IMR-90 (cell line): Measurements from ENCODE around the gene DCLRE1C. TPM values are rescaled to one million over a fixed set of nuclear protein-coding genes. Genes with fewer than 3 reads are reported as not detected.

ENCODE experiments used
- ATAC-seq: fragments of 200-7000 bp; cut with Tn5 transposase; 2 replicates; pipeline ENCODE4 v1.9.1; 2020; ENCODE audit warnings: low read depth, mild to moderate bottlenecking, moderate library complexity
- BruUV-seq: library from RNA; stranded (reverse); fragments of 400-500 nt; replicated peaks from 2 replicates; lab custom pipeline; 2021; lab: Mats Ljungman, UMichigan
- CTCF ChIA-PET: fragments of 300-600 bp; formaldehyde crosslinking; extraction: SDS; loops from one replicate; lab custom pipeline; 2021; ENCODE audit warnings: antibody characterized with exemption; lab: Yijun Ruan, JAX
- POLR2A ChIA-PET: fragments of 300-600 bp; sonication (Branson Sonifier 250); formaldehyde crosslinking; loops from one replicate; lab custom pipeline; 2022; ENCODE audit warnings: antibody characterized with exemption; ENCODE audit not compliant: unreplicated experiment; lab: Charles Lee
- DNase-seq: peaks from one replicate; pipeline ENCODE4 v3.0.0; 2013
- H2AFZ ChIP-seq: replicated peaks from 2 replicates; pipeline ENCODE3; 2013; ENCODE audit warnings: low read length, mild to moderate bottlenecking; ENCODE audit not compliant: poor library complexity
- H2AK5ac ChIP-seq: 2 replicates; pipeline ENCODE4 v1.6.1; 2013; ENCODE audit warnings: low read depth, low read length, inconsistent platforms
- H2AK9ac ChIP-seq: replicated peaks from 2 replicates; pipeline ENCODE3; 2013; ENCODE audit warnings: mild to moderate bottlenecking, low read depth, low read length, moderate library complexity; ENCODE audit not compliant: poor library complexity
- H2BK120ac ChIP-seq: 2 replicates; pipeline ENCODE4 v1.6.1; 2013; ENCODE audit warnings: low read depth, low read length, inconsistent platforms
- H2BK15ac ChIP-seq: 3 replicates; pipeline ENCODE4 v1.6.1; 2013; ENCODE audit warnings: low read depth, low read length, inconsistent platforms
- H2BK20ac ChIP-seq: 2 replicates; pipeline ENCODE4 v1.6.1; 2013; ENCODE audit warnings: low read depth, mild to moderate bottlenecking, inconsistent platforms, low read length, moderate library complexity
- H2BK5ac ChIP-seq: 2 replicates; pipeline ENCODE4 v1.6.1; 2013; ENCODE audit warnings: mild to moderate bottlenecking, low read depth, low read length, inconsistent platforms; ENCODE audit not compliant: poor library complexity, severe bottlenecking
- H3K14ac ChIP-seq: replicated peaks from 2 replicates; pipeline ENCODE4 v1.6.1; 2013; ENCODE audit warnings: low read depth, low read length, inconsistent platforms
- H3K18ac ChIP-seq: 2 replicates; pipeline ENCODE4 v1.6.1; 2013; ENCODE audit warnings: low read depth, low read length, control low read depth
- H3K23ac ChIP-seq: 2 replicates; pipeline ENCODE4 v1.6.1; 2013; ENCODE audit warnings: low read depth, low read length, inconsistent platforms
- H3K27ac ChIP-seq: 2 replicates; pipeline ENCODE4 v1.5.1; 2013; ENCODE audit warnings: mild to moderate bottlenecking, control low read depth, low read length; ENCODE audit not compliant: insufficient read depth
- H3K27me3 ChIP-seq: 2 replicates; pipeline ENCODE4 v1.6.1; 2013; ENCODE audit warnings: low read length; ENCODE audit not compliant: control insufficient read depth, insufficient read depth
- H3K36me3 ChIP-seq: 2 replicates; pipeline ENCODE4 v1.6.1; 2013; ENCODE audit warnings: low read length, mixed read lengths; ENCODE audit not compliant: control insufficient read depth, insufficient read depth
- H3K4ac ChIP-seq: 2 replicates; pipeline ENCODE4 v1.6.1; 2013; ENCODE audit warnings: low read depth, low read length, inconsistent platforms
- H3K4me1 ChIP-seq: 2 replicates; pipeline ENCODE4 v1.6.1; 2013; ENCODE audit warnings: low read length, mixed read lengths; ENCODE audit not compliant: control insufficient read depth, insufficient read depth
- H3K4me2 ChIP-seq: 2 replicates; pipeline ENCODE4 v1.6.1; 2013; ENCODE audit warnings: low read depth, mild to moderate bottlenecking, control low read depth, low read length, moderate library complexity
- H3K4me3 ChIP-seq: 2 replicates; pipeline ENCODE4 v1.5.1; 2013; ENCODE audit warnings: low read depth, mild to moderate bottlenecking, control low read depth, low read length, moderate library complexity; ENCODE audit not compliant: insufficient read depth
- H3K56ac ChIP-seq: 2 replicates; pipeline ENCODE4 v1.6.1; 2013; ENCODE audit warnings: low read length, inconsistent platforms; ENCODE audit not compliant: insufficient read depth; ENCODE audit errors: extremely low read depth
- H3K79me1 ChIP-seq, 2 experiments: 2 replicates each; pipeline ENCODE4 v1.6.1; 2013; ENCODE audit warnings: low read length in 2 of 2, inconsistent platforms in 1 of 2, low read depth in 1 of 2
- H3K9ac ChIP-seq: 2 replicates; pipeline ENCODE4 v1.6.1; 2013; ENCODE audit warnings: low read depth, low read length, control low read depth
- H3K9me1 ChIP-seq: 2 replicates; pipeline ENCODE4 v1.6.1; 2013; ENCODE audit warnings: low read length, inconsistent platforms; ENCODE audit not compliant: insufficient read depth
- H3K9me3 ChIP-seq: 2 replicates; pipeline ENCODE4 v1.6.1; 2013; ENCODE audit warnings: low read length; ENCODE audit not compliant: control insufficient read depth, insufficient read depth
- H4K20me1 ChIP-seq: 2 replicates; pipeline ENCODE4 v1.6.1; 2013; ENCODE audit warnings: low read length, inconsistent platforms; ENCODE audit not compliant: insufficient read depth
- H4K5ac ChIP-seq: 2 replicates; pipeline ENCODE4 v1.6.1; 2013; ENCODE audit warnings: mild to moderate bottlenecking, low read depth, low read length, control low read depth
- H4K8ac ChIP-seq, 2 experiments: 2 replicates each; pipeline ENCODE4 v1.6.1; 2013; ENCODE audit warnings: low read depth in 2 of 2, low read length in 2 of 2, control low read depth in 1 of 2, inconsistent platforms in 1 of 2
- H4K91ac ChIP-seq: 2 replicates; pipeline ENCODE4 v1.6.1; 2013; ENCODE audit warnings: low read depth, low read length, inconsistent platforms; ENCODE audit not compliant: insufficient read depth
- BHLHE40 ChIP-seq: fragments of 150-350 bp; IDR thresholded peaks from 2 replicates; pipeline ENCODE4 v1.6.1; 2016; ENCODE audit warnings: mild to moderate bottlenecking, low read depth, low read length
- CEBPB ChIP-seq: IDR thresholded peaks from 2 replicates; pipeline ENCODE4 v1.6.1; 2012; ENCODE audit warnings: low read depth, low read length, improper control_type of control experiment
- CHD1 ChIP-seq: IDR thresholded peaks from 2 replicates; pipeline ENCODE4 v1.6.1; 2012; ENCODE audit warnings: low read depth, low read length, improper control_type of control experiment
- CTCF ChIP-seq: conservative IDR thresholded peaks from 2 replicates; pipeline ENCODE4 v1.5.1; 2012; ENCODE audit warnings: mild to moderate bottlenecking, low read depth, low read length, improper control_type of control experiment
- ELK1 ChIP-seq: fragments of 150-350 bp; IDR thresholded peaks from 2 replicates; pipeline ENCODE4 v1.6.1; 2016; ENCODE audit warnings: low read depth, mild to moderate bottlenecking, low read length, moderate library complexity, borderline replicate concordance
- FOS ChIP-seq: fragments of 150-350 bp; IDR thresholded peaks from 2 replicates; pipeline ENCODE4 v1.6.1; 2016; ENCODE audit warnings: low read depth, low read length
- MXI1 ChIP-seq: IDR thresholded peaks from 2 replicates; pipeline ENCODE4 v1.6.1; 2012; ENCODE audit warnings: low read depth, mild to moderate bottlenecking, low read length, moderate library complexity, borderline replicate concordance
- NFE2L2 ChIP-seq: fragments of 150-350 bp; IDR thresholded peaks from 2 replicates; pipeline ENCODE4 v1.6.1; 2016; ENCODE audit warnings: low read depth, mild to moderate bottlenecking, low read length
- RAD21 ChIP-seq: IDR thresholded peaks from 2 replicates; pipeline ENCODE4 v1.6.1; 2012; ENCODE audit warnings: low read length, improper control_type of control experiment
- RCOR1 ChIP-seq: IDR thresholded peaks from 2 replicates; pipeline ENCODE4 v1.6.1; 2012; ENCODE audit warnings: mild to moderate bottlenecking, low read length, improper control_type of control experiment; ENCODE audit not compliant: insufficient replicate concordance
- SMC3 ChIP-seq: fragments of 150-350 bp; IDR thresholded peaks from 2 replicates; pipeline ENCODE4 v1.6.1; 2016; ENCODE audit warnings: low read depth, mild to moderate bottlenecking, antibody characterized with exemption, low read length, moderate library complexity
- WGBS, 2 experiments: methylation state at CpG; one replicate each; pipeline versions ENCODE4 v1.1.5 to v1.1.7; 2013; ENCODE audit warnings: missing lambda C conversion rate in 2 of 2; ENCODE audit not compliant: insufficient read length in 1 of 2; ENCODE audit errors: extremely low coverage in 2 of 2; 5-methylcytosine and 5-hydroxymethylcytosine counted together
- dilution Hi-C: fragments of 300-500 bp; cut with HindIII; formaldehyde crosslinking; loops from one replicate; pipeline ENCODE4 v1.14.3; 2018; ENCODE audit warnings: low sequenced_read_pairs; ENCODE audit not compliant: unreplicated experiment
- in situ Hi-C: fragments of 300-500 bp; cut with MboI; formaldehyde crosslinking; loops from 3 replicates; pipeline ENCODE4 v1.14.3; 2019; ENCODE audit warnings: low sequenced_read_pairs, inconsistent platforms, mixed read lengths
- intact Hi-C: fragments of 100-400 bp; cut with micrococcal nuclease; formaldehyde crosslinking; loops from 2 replicates; pipeline ENCODE4 v1.10.0; 2022
- polyA plus RNA-seq, 3 experiments: library from polyadenylated mRNA; depleted of rRNA; stranded (reverse); fragments of >200 nt; gene quantifications; 2 replicates each; pipeline ENCODE4 v1.2.3, GENCODE V29; 2012; ENCODE audit warnings: low replicate concordance in 1 of 3
- total RNA-seq: library from RNA; depleted of rRNA; stranded (reverse); fragments of >200 nt; gene quantifications from 2 replicates; pipeline ENCODE4 v1.2.3, GENCODE V29; 2012

The DCLRE1C gene
- total and polyA plus RNA-seq, 2 of the 4 experiments (the other 2 are of a cell fraction) = 2.9 to 8.1 TPM

GRCh38 chr10:14916600-14916999 lies 37.3 kb downstream of the DCLRE1C start:
- no peak overlapping the region for H3K4me2 ChIP-seq
- H2BK5ac ChIP-seq = no peak overlapping the region
- H3K56ac ChIP-seq = no peak overlapping the region
- POLR2A ChIA-PET = no interaction called here
- no peak overlapping the region for H3K27ac ChIP-seq
- intact Hi-C loops = no loop called here
- no peaks in the 10 kb centered on the region for H3K4me1 ChIP-seq
- no peak overlapping the region for H2AK5ac ChIP-seq
- H3K23ac ChIP-seq = no peak overlapping the region
- H3K9me3 ChIP-seq = peaks cover 12% of the 10 kb centered on the region
- H4K8ac ChIP-seq = no peak overlapping the region
- no peak overlapping the region for H2BK15ac ChIP-seq
- BruUV-seq = no TSS peak
- no peak overlapping the region for H2BK120ac ChIP-seq
- H3K9me1 ChIP-seq = no peaks in the 10 kb centered on the region; the same call in none of the 2 replicates
- no CpG with 5 or more reads among the region's 2 CpGs for WGBS, 2 experiments
- ATAC-seq (no peak), DNase-seq (no peak)
- no peaks in the 10 kb centered on the region for H4K20me1 ChIP-seq
- H3K36me3 ChIP-seq = peaks cover 37% of the 10 kb centered on the region
- in situ Hi-C loops = no loop called here
- no peak overlapping the region for H2BK20ac ChIP-seq
- TF ChIP-seq CEBPB (no peak), SMC3 (no peak), RCOR1 (no peak), NFE2L2 (no peak), BHLHE40 (no peak), ELK1 (no peak), RAD21 (no peak), MXI1 (no peak), FOS (no peak), CTCF (no peak), CHD1 (no peak)
- no peak overlapping the region for H3K4ac ChIP-seq
- H2AFZ ChIP-seq = no peak overlapping the region
- dilution Hi-C loops = no loop called here
- H4K91ac ChIP-seq = no peak overlapping the region
- no peak overlapping the region for H4K5ac ChIP-seq
- H3K4me3 ChIP-seq = no peak overlapping the region
- H3K14ac ChIP-seq = no peak overlapping the region
- CTCF ChIA-PET = no interaction called here
- H3K79me1 ChIP-seq = no peaks in the 10 kb centered on the region; a peak in 2 of 4 replicates
- H3K9ac ChIP-seq = no peak overlapping the region
- H3K27me3 ChIP-seq = no peaks in the 10 kb centered on the region
- no peak overlapping the region for H2AK9ac ChIP-seq
- no peak overlapping the region for H3K18ac ChIP-seq
